HCT116 (cell line): Measurements from ENCODE around the gene IL6R. TPM values are rescaled to one million over a fixed set of nuclear protein-coding genes. Genes with fewer than 3 reads are reported as not detected.

Source experiments
- ATAC-seq: fragments of 200-7000 bp; cut with Tn5 transposase; 2 replicates; pipeline ENCODE4 v1.9.1; 2020; ENCODE audit warnings: mild to moderate bottlenecking, moderate library complexity
- BruUV-seq: library from RNA; stranded (reverse); fragments of 400-500 nt; replicated peaks from 2 replicates; lab custom pipeline; 2021; lab: Mats Ljungman, UMichigan
- CTCF ChIA-PET: fragments of 300-600 bp; sonication (Branson Sonifier 250); formaldehyde crosslinking; loops from one replicate; lab custom pipeline; 2021; ENCODE audit warnings: antibody characterized with exemption; lab: Charles Lee
- POLR2A ChIA-PET: fragments of 300-600, 350-600 bp; sonication (Branson Sonifier 250); formaldehyde crosslinking; loops from one replicate; lab custom pipeline; 2021; ENCODE audit warnings: antibody characterized with exemption; lab: Charles Lee
- RAD21 ChIA-PET, 2 experiments: fragments of 300-600 bp; sonication (Branson Sonifier 250); formaldehyde crosslinking; loops; one replicate each; lab custom pipeline; 2023; ENCODE audit warnings: low total read pairs in 2 of 2; ENCODE audit not compliant: uncharacterized antibody in 2 of 2, unreplicated experiment in 2 of 2, low non-redundant PET in 1 of 2; lab: Charles Lee
- DNase-seq: peaks from one replicate; pipeline ENCODE4 v3.0.0-alpha.2; 2010; ENCODE audit warnings: low read depth, low spot score
- H2AFZ ChIP-seq: fragments of 200-600 bp; shearing (Covaris generic), sonication (generic); 2 replicates; pipeline ENCODE4 v1.6.1; 2017; ENCODE audit warnings: low read depth, mixed run types, mixed read lengths, antibody characterized with exemption, low read length; ENCODE audit not compliant: poor library complexity, severe bottlenecking
- H3K27ac ChIP-seq: 2 replicates; pipeline ENCODE4 v1.5.1; 2012; ENCODE audit warnings: low read depth, low read length
- H3K27me3 ChIP-seq: fragments of 200-600 bp; sonication (generic); 2 replicates; pipeline ENCODE4 v1.6.1; 2016; ENCODE audit warnings: mixed run types, low read length, mixed read lengths; ENCODE audit not compliant: insufficient read depth
- H3K36me3 ChIP-seq, 2 experiments: fragments of 200-500 bp in 1 of 2; fragments of 200-600 bp in 1 of 2; sonication (Bioruptor generic) in 1 of 2; sonication (generic) in 1 of 2; 2 replicates each; pipeline versions ENCODE4 v1.5.1 to v1.6.1; 2014 to 2016; ENCODE audit warnings: low read length in 2 of 2, inconsistent platforms in 1 of 2, mixed read lengths in 1 of 2, mixed run types in 1 of 2; ENCODE audit not compliant: insufficient read depth in 2 of 2, control insufficient read depth in 1 of 2
- H3K4me1 ChIP-seq, 2 experiments: fragments of 200-600 bp in 1 of 2; sonication (generic) in 1 of 2; 2 replicates each; pipeline versions ENCODE4 v1.5.1 to v1.6.1; 2012 to 2017; ENCODE audit warnings: low read length in 2 of 2, inconsistent platforms in 1 of 2, mild to moderate bottlenecking in 1 of 2, mixed read lengths in 1 of 2, mixed run types in 1 of 2, moderate library complexity in 1 of 2; ENCODE audit not compliant: insufficient read depth in 2 of 2, control insufficient read depth in 1 of 2
- H3K4me2 ChIP-seq: fragments of 200-600 bp; sonication (generic); 2 replicates; pipeline ENCODE4 v1.6.1; 2017; ENCODE audit warnings: mixed run types, low read length, mixed read lengths
- H3K4me3 ChIP-seq, 2 experiments: fragments of 200-600 bp in 1 of 2; sonication (generic) in 1 of 2; replicated peaks in 1 of 2; 2 replicates each; pipeline ENCODE4 v1.5.1; 2011 to 2016; ENCODE audit warnings: low read length in 2 of 2, control low read depth in 1 of 2, low read depth in 1 of 2, mild to moderate bottlenecking in 1 of 2, mixed read lengths in 1 of 2, mixed run types in 1 of 2
- H3K79me2 ChIP-seq: fragments of 200-600 bp; sonication (generic); 2 replicates; pipeline ENCODE4 v1.6.1; 2017; ENCODE audit warnings: mild to moderate bottlenecking, mixed run types, low read length, moderate library complexity, mixed read lengths; ENCODE audit not compliant: insufficient read depth
- H3K9ac ChIP-seq: fragments of 200-600 bp; sonication (generic); 2 replicates; pipeline ENCODE4 v1.6.1; 2016; ENCODE audit warnings: low read length, mixed read lengths
- H3K9me2 ChIP-seq: fragments of 200-600 bp; sonication (generic), shearing (Covaris generic); 2 replicates; pipeline ENCODE4 v1.6.1; 2017; ENCODE audit warnings: mixed run types, mild to moderate bottlenecking, moderate library complexity; ENCODE audit not compliant: insufficient read depth
- H3K9me3 ChIP-seq, 2 experiments: fragments of 200-500 bp in 1 of 2; fragments of 200-600 bp in 1 of 2; sonication (Bioruptor generic) in 1 of 2; sonication (generic) in 1 of 2; 2 replicates each; pipeline ENCODE4 v1.6.1; 2014 to 2017; ENCODE audit warnings: low read length in 2 of 2, mixed read lengths in 2 of 2, inconsistent platforms in 1 of 2, low read depth in 1 of 2, mild to moderate bottlenecking in 1 of 2, mixed run types in 1 of 2, moderate library complexity in 1 of 2; ENCODE audit not compliant: control insufficient read depth in 1 of 2, insufficient read depth in 1 of 2
- H4K20me1 ChIP-seq: fragments of 200-600 bp; sonication (generic), shearing (Covaris generic); 2 replicates; pipeline ENCODE4 v1.6.1; 2017; ENCODE audit warnings: mixed run types, mild to moderate bottlenecking, moderate library complexity; ENCODE audit not compliant: insufficient read depth
- ATF3 ChIP-seq: IDR thresholded peaks from 2 replicates; pipeline ENCODE4 v1.6.1; 2012
- CBX3 ChIP-seq: IDR thresholded peaks from 2 replicates; pipeline ENCODE4 v1.6.1; 2012; ENCODE audit warnings: low read depth
- EGR1 ChIP-seq: IDR thresholded peaks from 2 replicates; pipeline ENCODE4 v1.6.1; 2012; ENCODE audit warnings: low read depth
- ELF1 ChIP-seq: IDR thresholded peaks from 2 replicates; pipeline ENCODE4 v1.6.1; 2012; ENCODE audit warnings: low read depth, borderline replicate concordance
- EZH2phosphoT487 ChIP-seq: fragments of 200-600 bp; IDR thresholded peaks from 2 replicates; pipeline ENCODE4 v1.6.1; 2018; ENCODE audit warnings: antibody characterized with exemption, borderline replicate concordance
- FOSL1 ChIP-seq: IDR thresholded peaks from 2 replicates; pipeline ENCODE4 v1.6.1; 2012; ENCODE audit warnings: low read depth
- JUND ChIP-seq: IDR thresholded peaks from 2 replicates; pipeline ENCODE4 v1.6.1; 2012
- POLR2A ChIP-seq: IDR thresholded peaks from 2 replicates; pipeline ENCODE4 v1.7.0; 2011; ENCODE audit warnings: borderline replicate concordance; ENCODE audit not compliant: insufficient read depth, insufficient read length; ENCODE audit errors: extremely low read depth
- POLR2AphosphoS5 ChIP-seq: IDR thresholded peaks from 2 replicates; pipeline ENCODE4 v1.6.1; 2011; ENCODE audit warnings: mild to moderate bottlenecking, low read depth, low read length, moderate library complexity
- REST ChIP-seq: IDR thresholded peaks from 2 replicates; pipeline ENCODE4 v1.6.1; 2012; ENCODE audit warnings: low read depth
- SIN3A ChIP-seq: IDR thresholded peaks from 2 replicates; pipeline ENCODE4 v1.6.1; 2012; ENCODE audit warnings: low read depth
- SP1 ChIP-seq: IDR thresholded peaks from 2 replicates; pipeline ENCODE4 v1.6.1; 2012; ENCODE audit warnings: low read depth
- YY1 ChIP-seq: IDR thresholded peaks from 2 replicates; pipeline ENCODE4 v1.6.1; 2011; ENCODE audit warnings: low read length, low read depth, moderate library complexity, mild to moderate bottlenecking; ENCODE audit not compliant: insufficient replicate concordance; ENCODE audit errors: extremely low read depth
- intact Hi-C: fragments of 100-400 bp; cut with micrococcal nuclease; formaldehyde crosslinking; loops from 2 replicates; pipeline ENCODE4 v1.10.0; 2022
- total RNA-seq: library from RNA; stranded (reverse); gene quantifications from one replicate; pipeline ENCODE4 v1.2.1, GENCODE V29; 2021; ENCODE audit not compliant: unreplicated experiment

The IL6R gene
- total RNA-seq, 1 experiment from 2014 or later, result 6.8 TPM

GRCh38 chr1:154407198-154408091 is 2.3 kb downstream of the IL6R start:
- TF ChIP-seq SIN3A, result no peak
- 0 out of 2 replicates have a peak, but pooled peaks have one; percentile 56 for TF ChIP-seq EGR1
- no peak for TF ChIP-seq ATF3
- no peak for TF ChIP-seq JUND
- Histone ChIP-seq H4K20me1 (no peaks in the 10 kb centered on the region), H3K9me3 (no peaks in the 10 kb centered on the region), H3K27me3 (no peaks in the 10 kb centered on the region; the same call in 1 of the 2 replicates), H2AFZ (no peak overlapping the region), H3K79me2 (no peaks in the 10 kb centered on the region), H3K36me3 (no peaks in the 10 kb centered on the region), H3K27ac (no peak overlapping the region), H3K4me2 (peak overlapping the region; percentile 93), H3K4me1 (peaks cover 30 to 36% of the 10 kb centered on the region in 2 experiments), H3K9ac (peak overlapping the region; percentile 31), H3K4me3 (no peak overlapping the region), H3K9me2 (no peaks in the 10 kb centered on the region)
- no TSS peak for BruUV-seq
- RAD21 ChIA-PET, result no interaction called here
- CTCF ChIA-PET, result interaction anchor here (2.2 kb wide), 1 partner anchor 12 kb away, joined by 9 read pairs; no protein-coding TSS in a partner anchor
- intact Hi-C loops, result loop anchor here (5.0 kb wide), 1 partner anchor 150 kb away; the partner anchor contains the start of gene UBE2Q1
- ATAC-seq (no peak), DNase-seq (no peak)
- POLR2A ChIA-PET, result interaction anchor here (1.1 to 1.5 kb wide), 2 partner anchors 10 to 11 kb away, joined by 3 to 8 read pairs; no protein-coding TSS in a partner anchor

GRCh38 chr1:154408174-154408777 is 3.1 kb downstream of the IL6R start:
- no peak overlapping the region for H3K27ac ChIP-seq
- ATAC-seq (no peak), DNase-seq (no peak)
- peak overlapping the region; percentile 93; the same call in 1 of the 2 replicates for H3K4me2 ChIP-seq
- H3K79me2 ChIP-seq, result no peaks in the 10 kb centered on the region
- no peak overlapping the region for H3K9ac ChIP-seq
- no peaks in the 10 kb centered on the region for H3K9me3 ChIP-seq
- intact Hi-C loops, result loop anchor here (5.0 kb wide), 1 partner anchor 149 kb away; the partner anchor contains the start of gene UBE2Q1
- ChIA-PET CTCF (no interaction called here), POLR2A (interaction anchor here (1.1 to 1.5 kb wide), 2 partner anchors 9 to 10 kb away, joined by 3 to 8 read pairs; no protein-coding TSS in a partner anchor), RAD21 (no interaction called here)
- H4K20me1 ChIP-seq, result no peaks in the 10 kb centered on the region
- no peaks in the 10 kb centered on the region; the same call in 1 of the 2 replicates for H3K27me3 ChIP-seq
- H2AFZ ChIP-seq, result no peak overlapping the region
- H3K4me3 ChIP-seq, result no peak overlapping the region
- H3K4me1 ChIP-seq, result peaks cover 30 to 36% of the 10 kb centered on the region in 2 experiments
- no peaks in the 10 kb centered on the region for H3K9me2 ChIP-seq
- H3K36me3 ChIP-seq, result no peaks in the 10 kb centered on the region
- BruUV-seq, result no TSS peak
- TF ChIP-seq YY1, result no peak
- no peak for TF ChIP-seq ELF1
- no peak for TF ChIP-seq SP1
- TF ChIP-seq ATF3, result no peak
- no peak for TF ChIP-seq REST
- TF ChIP-seq POLR2A, result no peak
- no peak for TF ChIP-seq CBX3
- no peak for TF ChIP-seq JUND
- TF ChIP-seq FOSL1, result no peak
- TF ChIP-seq POLR2AphosphoS5, result no peak
- TF ChIP-seq EZH2phosphoT487, result no peak
